Parathyroid adenoma (tissue), 2 donors: ENCODE measurements around the gene MFSD12.

Source experiments
- H2AFZ ChIP-seq: fragments of 300-600 bp; sonication (generic); one replicate; pipeline ENCODE4 v1.7.0; 2017; ENCODE audit warnings: antibody characterized with exemption, mild to moderate bottlenecking
- H3K27ac ChIP-seq: fragments of 300-600 bp; sonication (generic); one replicate; pipeline ENCODE4 v1.7.0; 2017
- H3K27me3 ChIP-seq: fragments of 300-600 bp; sonication (generic); one replicate; pipeline ENCODE4 v1.7.0; 2017; ENCODE audit warnings: low read length; ENCODE audit not compliant: control insufficient read depth, insufficient read depth
- H3K36me3 ChIP-seq: fragments of 300-600 bp; sonication (generic); one replicate; pipeline ENCODE4 v1.7.0; 2017; ENCODE audit warnings: low read length; ENCODE audit not compliant: control insufficient read depth, insufficient read depth
- H3K4me1 ChIP-seq: fragments of 300-600 bp; sonication (generic); one replicate; pipeline ENCODE4 v1.7.0; 2017; ENCODE audit warnings: control low read depth
- H3K4me2 ChIP-seq: fragments of 300-600 bp; sonication (generic); one replicate; pipeline ENCODE4 v1.7.0; 2017; ENCODE audit warnings: low read length
- H3K4me3 ChIP-seq: fragments of 300-600 bp; sonication (generic); one replicate; pipeline ENCODE4 v1.7.0; 2017; ENCODE audit warnings: low read depth, low read length
- H3K79me2 ChIP-seq: fragments of 300-600 bp; sonication (generic); one replicate; pipeline ENCODE4 v1.7.0; 2017; ENCODE audit warnings: control low read depth
- H3K9ac ChIP-seq: fragments of 300-600 bp; sonication (generic); one replicate; pipeline ENCODE4 v1.7.0; 2017; ENCODE audit warnings: mild to moderate bottlenecking
- H3K9me3 ChIP-seq: fragments of 300-600 bp; sonication (generic); one replicate; pipeline ENCODE4 v1.7.0; 2017; ENCODE audit warnings: low read length; ENCODE audit not compliant: control insufficient read depth
- CTCF ChIP-seq: fragments of 300-600 bp; sonication (generic); IDR thresholded peaks from one replicate; pipeline ENCODE4 v1.7.0; 2017; ENCODE audit warnings: antibody characterized with exemption, mild to moderate bottlenecking
- donor health status: primary hyperparathyroidism.

The MFSD12 gene

GRCh38 chr19:3578390-3578789 is 21.0 kb upstream of the MFSD12 start:
- H3K4me3 ChIP-seq, result no peak overlapping the region
- H3K4me1 ChIP-seq, result no peaks in the 10 kb centered on the region
- H3K9me3 ChIP-seq, result no peaks in the 10 kb centered on the region
- no peak for TF ChIP-seq CTCF
- no peak overlapping the region for H3K9ac ChIP-seq
- H3K27me3 ChIP-seq, result no peaks in the 10 kb centered on the region
- H3K4me2 ChIP-seq, result no peak overlapping the region
- H2AFZ ChIP-seq, result no peak overlapping the region
- H3K27ac ChIP-seq, result no peak overlapping the region
- H3K36me3 ChIP-seq, result no peaks in the 10 kb centered on the region
- no peaks in the 10 kb centered on the region for H3K79me2 ChIP-seq

- Histone ChIP-seq H3K9ac (no peak overlapping the region), H3K27ac (no peak overlapping the region), H3K79me2 (no peaks in the 10 kb centered on the region), H3K4me2 (no peak overlapping the region), H3K27me3 (no peaks in the 10 kb centered on the region), H2AFZ (no peak overlapping the region), H3K36me3 (no peaks in the 10 kb centered on the region), H3K4me3 (no peak overlapping the region), H3K9me3 (no peaks in the 10 kb centered on the region), H3K4me1 (no peaks in the 10 kb centered on the region)
- no peak for TF ChIP-seq CTCF
Observed at GRCh38 chr19:3577723-3578344, 20.4 kb upstream of the MFSD12 start.

- Histone ChIP-seq H3K36me3 (no peaks in the 10 kb centered on the region), H3K27ac (no peak overlapping the region), H3K4me3 (peak overlapping the region; percentile 9), H3K4me1 (peaks cover 4% of the 10 kb centered on the region), H3K9me3 (no peaks in the 10 kb centered on the region), H3K9ac (no peak overlapping the region), H3K79me2 (no peaks in the 10 kb centered on the region), H3K27me3 (no peaks in the 10 kb centered on the region), H2AFZ (no peak overlapping the region), H3K4me2 (peak overlapping the region; percentile 17)
- no peak for TF ChIP-seq CTCF
Observed at GRCh38 chr19:3576696-3577443, 19.5 kb upstream of the MFSD12 start.

GRCh38 chr19:3575949-3576673 is 18.7 kb upstream of the MFSD12 start:
- Histone ChIP-seq H3K4me3 (peak overlapping the region; percentile 9), H3K36me3 (no peaks in the 10 kb centered on the region), H3K4me2 (peak overlapping the region; percentile 17), H3K27me3 (no peaks in the 10 kb centered on the region), H3K4me1 (peaks cover 5% of the 10 kb centered on the region), H2AFZ (no peak overlapping the region), H3K27ac (no peak overlapping the region), H3K79me2 (no peaks in the 10 kb centered on the region), H3K9me3 (no peaks in the 10 kb centered on the region), H3K9ac (no peak overlapping the region)
- TF ChIP-seq CTCF, result no peak
